GM18519 (cell line): ENCODE measurements around the gene TIGD3.

Source experiments
- ATAC-seq: cut with Tn5 transposase; IDR thresholded peaks from one replicate; pipeline ENCODE4 v1.9.1; 2021; ENCODE audit warnings: mild to moderate bottlenecking, moderate library complexity; ENCODE audit not compliant: unreplicated experiment, low FRiP score

Gene TIGD3

GRCh38 chr11:65363770-65364169, 9.2 kb downstream of the TIGD3 start:
- ATAC-seq: no peak

DNA sequence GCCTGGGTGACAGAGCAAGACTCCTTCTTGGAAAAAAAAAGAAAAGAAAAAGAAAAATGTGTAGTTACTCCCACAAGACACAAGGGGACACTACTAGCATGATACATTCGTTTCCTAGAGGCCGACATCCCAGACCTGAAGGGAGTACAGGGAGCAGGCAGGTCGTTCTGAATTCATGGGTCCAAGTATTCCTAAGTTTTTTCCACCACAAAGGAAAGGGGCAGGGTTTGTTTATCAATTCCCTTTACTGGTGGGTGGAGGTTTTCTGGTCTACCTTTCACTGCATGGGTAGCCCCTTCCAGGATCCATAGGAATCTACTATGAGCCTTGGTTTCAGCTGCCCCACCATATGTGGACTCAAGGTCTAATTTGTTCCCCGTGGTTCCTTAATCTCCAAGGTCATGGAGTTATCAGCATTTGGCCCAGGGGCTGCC, 11.8 kb downstream of the TIGD3 start:
- no peak for ATAC-seq

GRCh38 chr11:65370659-65371049, 16.1 kb downstream of the TIGD3 start:
- no peak for ATAC-seq

GRCh38 chr11:65373839-65374580, 19.5 kb downstream of the TIGD3 start:
- ATAC-seq: no peak

GRCh38 chr11:65375012-65375411, 20.5 kb downstream of the TIGD3 start:
- no peak for ATAC-seq

DNA sequence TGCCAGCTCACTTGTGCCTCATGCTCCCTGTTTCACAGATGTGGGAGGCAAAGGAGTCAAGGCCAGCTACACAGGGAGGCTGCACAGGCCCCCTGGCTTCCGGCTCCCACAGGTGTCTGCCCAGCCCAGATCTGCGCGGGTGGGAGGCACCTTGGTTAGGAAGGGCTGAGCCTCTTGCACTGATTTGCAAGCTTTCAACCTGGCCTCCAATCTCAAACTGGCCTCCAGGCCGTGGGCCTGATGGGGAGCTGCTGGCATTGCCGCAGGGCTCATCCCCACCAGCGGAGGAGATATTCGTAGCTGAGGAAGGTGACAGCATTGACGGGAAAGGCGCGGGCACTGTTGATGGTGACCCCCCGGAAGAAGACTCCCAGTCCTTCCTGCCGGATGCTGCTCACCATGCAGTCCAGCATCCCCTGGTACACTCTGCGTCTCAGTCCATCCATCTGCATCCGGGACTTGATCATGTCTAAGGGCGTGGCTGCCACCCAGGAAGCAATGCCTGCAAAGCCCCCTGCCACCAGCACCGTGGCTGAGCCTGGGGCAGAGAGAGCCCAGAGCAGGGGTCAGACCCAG, 21.7 kb downstream of the TIGD3 start:
- ATAC-seq: no peak

DNA sequence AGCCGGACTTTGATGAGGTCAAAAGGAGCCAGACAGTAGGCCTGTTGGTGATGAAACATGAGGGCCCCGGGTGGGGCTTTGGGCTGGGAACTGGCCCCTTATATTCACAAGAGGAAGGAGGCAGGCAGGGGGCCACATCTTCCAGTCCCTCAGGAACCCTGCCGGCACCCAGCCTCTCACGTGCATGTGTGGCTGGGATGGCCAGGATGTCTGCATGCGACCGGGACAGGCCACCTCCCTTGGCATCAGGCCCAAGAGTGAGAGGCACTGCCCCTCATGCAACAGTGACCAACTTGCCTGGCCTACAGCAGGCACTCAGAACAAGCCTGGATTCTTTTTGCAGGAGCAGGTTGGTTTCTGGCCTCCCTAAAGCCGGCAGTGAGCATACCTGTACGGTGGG, 22.5 kb downstream of the TIGD3 start:
- no peak for ATAC-seq

GRCh38 chr11:65377777-65378176, 23.2 kb downstream of the TIGD3 start:
- no peak for ATAC-seq

DNA sequence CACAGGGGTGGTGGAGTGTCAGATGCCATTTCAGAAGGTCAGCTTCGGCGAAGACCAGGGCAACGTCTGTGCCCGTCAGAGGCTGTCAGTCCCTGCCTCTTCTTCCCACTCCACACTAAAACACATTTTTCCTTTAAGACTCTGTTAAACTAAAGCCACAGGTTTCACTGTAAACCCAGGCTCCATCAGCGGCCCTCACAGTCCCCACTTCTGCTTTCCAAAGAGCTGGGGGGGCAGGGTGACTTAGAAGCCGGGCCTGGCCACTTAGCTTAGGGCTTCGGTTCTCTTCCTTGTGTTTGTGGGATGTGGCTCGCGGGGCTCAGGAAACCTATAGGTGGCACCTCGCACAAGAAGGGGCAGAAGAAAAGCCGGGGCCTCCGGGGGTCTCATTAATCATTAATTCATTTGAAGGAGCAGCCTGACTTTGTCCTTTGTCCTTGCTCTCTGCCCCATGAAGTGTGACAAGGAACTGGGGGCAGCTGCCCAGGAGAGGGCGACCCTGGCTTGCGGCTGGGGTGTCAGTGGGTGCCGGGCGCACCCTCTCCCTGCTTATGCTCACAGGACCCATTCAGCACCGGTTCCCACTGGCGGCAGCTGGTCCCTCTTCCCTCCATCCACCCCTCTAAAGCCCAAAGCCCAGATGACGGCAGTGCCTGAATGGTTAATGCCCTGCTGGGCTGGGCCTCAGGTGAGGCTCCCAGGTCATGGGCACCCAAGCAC, 23.8 kb downstream of the TIGD3 start:
- no peak for ATAC-seq

- ATAC-seq: no peak
Measured at GRCh38 chr11:65378928-65379638, 24.5 kb downstream of the TIGD3 start.

- ATAC-seq: no peak
Measured at GRCh38 chr11:65379698-65380459, 25.3 kb downstream of the TIGD3 start.

DNA sequence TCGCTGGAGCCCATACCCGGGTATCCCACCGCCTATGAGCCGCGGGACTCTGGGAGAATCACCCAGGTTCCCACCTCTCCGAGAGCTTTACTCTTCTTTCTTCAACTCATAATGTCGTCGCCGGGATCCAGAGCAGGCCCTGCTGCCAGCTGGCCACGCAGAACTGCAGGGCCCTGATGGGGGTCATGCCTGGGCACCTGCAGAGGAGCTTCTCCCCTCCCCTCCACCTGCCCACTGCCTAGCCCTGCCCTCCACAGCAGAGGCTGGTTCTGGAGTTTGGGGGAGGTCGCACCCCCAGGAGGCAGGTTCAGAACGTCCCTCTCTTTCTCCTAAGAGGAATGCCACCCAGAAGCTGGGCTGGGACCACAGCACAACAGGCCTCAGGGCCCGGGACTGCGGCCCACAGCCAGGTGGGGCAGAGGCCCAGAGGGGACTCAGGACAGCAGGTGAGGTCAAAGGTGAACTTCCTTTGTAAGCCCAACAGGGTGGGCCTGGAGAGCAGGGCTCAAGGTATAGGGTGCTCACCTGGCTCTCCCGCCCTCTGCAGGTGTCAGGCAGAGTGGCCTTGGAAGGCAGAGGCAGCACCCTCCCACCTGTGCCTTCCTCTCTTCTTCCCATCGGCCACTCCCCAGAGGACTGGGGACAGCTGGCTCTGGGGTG, 26.0 kb downstream of the TIGD3 start:
- ATAC-seq: no peak

GRCh38 chr11:65381716-65382032, 27.1 kb downstream of the TIGD3 start:
- peak; percentile 2 for ATAC-seq

DNA sequence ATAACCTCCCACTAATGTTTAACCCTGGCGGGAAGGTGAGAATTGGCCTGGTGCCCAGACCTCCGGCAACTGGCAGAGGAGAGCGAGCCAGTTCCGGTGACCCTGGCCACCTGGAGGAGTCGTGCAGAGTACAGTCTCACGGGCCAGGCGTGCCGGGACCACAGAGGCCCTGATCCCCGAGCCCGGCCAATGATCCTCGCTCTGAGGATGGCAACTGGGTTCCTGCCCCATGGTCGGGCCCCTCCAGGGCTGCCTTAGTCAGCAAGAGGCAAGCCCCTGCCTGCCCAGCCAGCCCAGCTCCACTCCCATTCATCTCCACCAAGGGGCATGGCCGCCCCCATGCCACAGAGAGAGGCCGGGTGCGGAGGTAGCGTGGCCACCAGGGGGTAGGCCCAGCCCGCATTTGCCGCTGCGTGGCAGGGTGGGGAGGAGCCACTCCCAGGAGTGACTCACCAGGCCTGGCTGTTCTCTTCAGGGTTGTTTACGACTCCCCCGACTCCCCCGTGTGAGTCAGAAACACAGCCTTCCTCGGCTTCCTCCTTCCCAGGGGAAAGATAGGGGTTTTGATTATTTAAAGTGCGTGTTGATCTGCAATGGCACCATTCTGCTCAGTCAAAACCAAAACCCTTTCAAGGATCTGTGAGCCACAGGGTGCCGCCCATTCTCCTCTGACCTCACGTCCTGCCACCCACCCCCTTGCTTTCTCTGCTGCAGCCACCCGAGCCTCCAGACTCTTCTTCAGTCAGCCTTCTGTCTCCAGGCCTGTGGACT, 27.7 kb downstream of the TIGD3 start, which contains the start of gene SLC25A45:
TSS of gene SLC25A45 (minus strand) at position 614 of the 771 bp plus-strand sequence. CDS start 695 bp downstream, outside the sequence.
- ATAC-seq: peak; percentile 42

GRCh38 chr11:65382804-65383368, 28.3 kb downstream of the TIGD3 start:
- ATAC-seq: no peak

DNA sequence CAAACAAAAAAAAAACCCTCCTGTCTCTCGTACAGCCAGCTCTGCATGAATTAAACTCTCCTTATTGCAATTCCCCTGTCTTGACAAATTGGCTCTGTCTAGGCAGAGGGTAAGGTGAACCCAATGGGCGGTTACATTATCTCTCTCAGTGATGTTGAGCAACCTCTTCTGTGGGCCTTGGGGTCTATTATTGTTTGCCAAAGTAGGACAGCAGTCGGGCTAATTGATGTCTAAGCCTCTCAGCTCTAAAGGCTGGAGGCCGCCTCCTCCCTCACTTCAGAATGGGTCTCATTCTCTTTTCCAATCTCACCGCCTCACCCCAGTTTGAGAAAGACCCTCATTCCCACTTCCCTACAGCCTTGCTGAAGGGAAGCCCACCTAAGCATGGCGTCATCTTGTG, 29.2 kb downstream of the TIGD3 start:
- ATAC-seq: no peak

DNA sequence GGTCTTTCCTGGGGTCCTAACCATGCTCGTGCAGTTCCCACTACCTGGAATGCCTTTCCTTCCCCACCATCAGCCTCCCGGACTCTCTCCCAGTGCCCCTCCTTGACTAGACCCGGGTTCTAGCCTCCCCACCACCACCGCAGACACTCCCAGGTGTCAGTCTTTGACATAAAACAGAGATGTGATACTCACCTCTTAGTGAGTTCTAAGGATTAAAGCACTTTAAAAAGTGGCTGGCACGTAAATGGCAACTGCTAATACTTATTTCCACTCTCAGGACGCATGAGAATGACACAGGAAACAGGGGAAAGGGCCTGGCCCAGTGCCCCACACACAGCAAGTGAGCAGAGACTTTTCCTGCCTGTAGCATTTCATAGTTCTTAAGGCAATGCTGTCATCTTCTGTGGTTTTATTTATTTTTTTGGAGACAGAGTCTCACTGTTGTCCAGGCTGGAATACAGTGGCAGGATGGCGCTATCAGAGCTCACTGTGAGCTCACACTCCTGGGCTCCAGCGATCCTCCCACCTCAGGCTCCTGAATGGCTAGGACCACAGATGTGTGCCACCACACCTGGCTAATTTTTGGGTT, 29.8 kb downstream of the TIGD3 start:
- no peak for ATAC-seq
